SK-N-SH treated with all-trans-retinoic acid at 6 μM for 48 hours (cell line): ENCODE data around the gene SLC12A8.

Source experiments
- ATAC-seq: fragments of 200-7000 bp; cut with Tn5 transposase; 3 replicates; pipeline ENCODE4 v1.9.1; 2020; ENCODE audit warnings: mild to moderate bottlenecking, moderate library complexity
- ARNTL ChIP-seq: fragments of 450-650 bp; formaldehyde crosslinking; IDR thresholded peaks from 2 replicates; pipeline ENCODE4 v1.5.0; 2020; ENCODE audit warnings: low read depth, mild to moderate bottlenecking, moderate library complexity, borderline replicate concordance
- ESRRG ChIP-seq: fragments of 250-450 bp; sonication (Bioruptor Pico); IDR thresholded peaks from 2 replicates; pipeline ENCODE4 v1.6.1; 2021; ENCODE audit warnings: mild to moderate bottlenecking
- ISL1 ChIP-seq: fragments of 250-450 bp; sonication (Bioruptor Pico); IDR thresholded peaks from 2 replicates; pipeline ENCODE4 v2.1.2; 2022; ENCODE audit warnings: mild to moderate bottlenecking, moderate library complexity
- OSR1 ChIP-seq: fragments of 250-450 bp; sonication (Bioruptor Pico); IDR thresholded peaks from 2 replicates; pipeline ENCODE4 v1.8.0; 2022; ENCODE audit warnings: moderate library complexity, mild to moderate bottlenecking, inconsistent platforms
- PATZ1 ChIP-seq: fragments of 250-450 bp; sonication (Bioruptor Pico); IDR thresholded peaks from 2 replicates; pipeline ENCODE4 v1.8.0; 2020; ENCODE audit warnings: mild to moderate bottlenecking, moderate library complexity, borderline replicate concordance
- POU6F1 ChIP-seq: fragments of 250-450 bp; sonication (Bioruptor Pico); IDR thresholded peaks from 2 replicates; pipeline ENCODE4 v1.8.0; 2021; ENCODE audit warnings: low read depth, mild to moderate bottlenecking, moderate library complexity, borderline replicate concordance
- PPARA ChIP-seq: fragments of 250-450 bp; sonication (Bioruptor Pico); IDR thresholded peaks from 2 replicates; pipeline ENCODE4 v1.5.0; 2020; ENCODE audit warnings: mild to moderate bottlenecking, borderline replicate concordance
- SNAI2 ChIP-seq: fragments of 250-450 bp; sonication (Bioruptor Pico); IDR thresholded peaks from 2 replicates; pipeline ENCODE4 v1.5.0; 2020; ENCODE audit warnings: mild to moderate bottlenecking, moderate library complexity
- TCF4 ChIP-seq: fragments of 250-450 bp; sonication (Bioruptor Pico); IDR thresholded peaks from 2 replicates; pipeline ENCODE4 v1.8.0; 2021; ENCODE audit warnings: mild to moderate bottlenecking, moderate library complexity, borderline replicate concordance
- TOX ChIP-seq: fragments of 250-450 bp; sonication (Bioruptor Pico); IDR thresholded peaks from 2 replicates; pipeline ENCODE4 v1.8.0; 2021; ENCODE audit warnings: mild to moderate bottlenecking, moderate library complexity, borderline replicate concordance
- ZFP30 ChIP-seq: fragments of 450-650 bp; formaldehyde crosslinking; IDR thresholded peaks from 2 replicates; pipeline ENCODE4 v1.5.0; 2022; ENCODE audit warnings: mild to moderate bottlenecking, moderate library complexity
- ZNF565 ChIP-seq: fragments of 450-650 bp; formaldehyde crosslinking; conservative IDR thresholded peaks from 2 replicates; pipeline ENCODE4 v1.5.0; 2020; ENCODE audit warnings: low read depth, mild to moderate bottlenecking, moderate library complexity
- ZNF8 ChIP-seq: fragments of 450-650 bp; formaldehyde crosslinking; IDR thresholded peaks from 2 replicates; pipeline ENCODE4 v1.5.0; 2020; ENCODE audit warnings: mild to moderate bottlenecking, moderate library complexity
- TF ChIP-seq, protein P1 (sequence below): fragments of 250-450 bp; sonication (Bioruptor Pico); IDR thresholded peaks from 2 replicates; pipeline ENCODE4 v1.5.0; 2020; ENCODE audit warnings: mild to moderate bottlenecking, moderate library complexity

The SLC12A8 gene, protein sequence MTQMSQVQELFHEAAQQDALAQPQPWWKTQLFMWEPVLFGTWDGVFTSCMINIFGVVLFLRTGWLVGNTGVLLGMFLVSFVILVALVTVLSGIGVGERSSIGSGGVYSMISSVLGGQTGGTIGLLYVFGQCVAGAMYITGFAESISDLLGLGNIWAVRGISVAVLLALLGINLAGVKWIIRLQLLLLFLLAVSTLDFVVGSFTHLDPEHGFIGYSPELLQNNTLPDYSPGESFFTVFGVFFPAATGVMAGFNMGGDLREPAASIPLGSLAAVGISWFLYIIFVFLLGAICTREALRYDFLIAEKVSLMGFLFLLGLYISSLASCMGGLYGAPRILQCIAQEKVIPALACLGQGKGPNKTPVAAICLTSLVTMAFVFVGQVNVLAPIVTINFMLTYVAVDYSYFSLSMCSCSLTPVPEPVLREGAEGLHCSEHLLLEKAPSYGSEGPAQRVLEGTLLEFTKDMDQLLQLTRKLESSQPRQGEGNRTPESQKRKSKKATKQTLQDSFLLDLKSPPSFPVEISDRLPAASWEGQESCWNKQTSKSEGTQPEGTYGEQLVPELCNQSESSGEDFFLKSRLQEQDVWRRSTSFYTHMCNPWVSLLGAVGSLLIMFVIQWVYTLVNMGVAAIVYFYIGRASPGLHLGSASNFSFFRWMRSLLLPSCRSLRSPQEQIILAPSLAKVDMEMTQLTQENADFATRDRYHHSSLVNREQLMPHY

GRCh38 chr3:125212509-125213363 lies at the start of gene SLC12A8:
SLC12A8 (minus strand) TSS chr3:125212748; CDS start chr3:125211349, 1,399 bp downstream.
- TF ChIP-seq ARNTL (no peak), TCF4 (CRISPR knock-in tag) (no peak), TOX (no peak), ZFP30 (CRISPR knock-in tag) (no peak), POU6F1 (CRISPR knock-in tag) (no peak)
- peak; percentile 10; the same call in 1 of the 3 replicates for ATAC-seq

DNA sequence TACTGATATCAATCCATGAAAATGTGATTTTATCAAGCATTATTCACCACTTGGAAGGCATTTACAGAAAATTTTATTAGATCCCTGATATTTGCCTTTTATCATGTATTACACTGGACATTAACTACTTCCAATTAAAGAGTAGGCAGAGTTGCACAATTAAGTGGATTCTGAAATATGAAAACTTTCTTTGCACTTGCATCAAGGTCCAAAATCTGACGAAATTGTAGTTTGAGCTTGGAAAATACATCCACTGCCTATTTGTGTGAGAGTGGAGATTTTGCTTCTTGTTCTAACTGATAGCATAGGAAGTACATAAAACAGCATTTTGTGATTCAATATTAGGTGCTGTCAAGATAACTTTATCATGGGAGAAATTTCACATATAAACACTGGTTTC lies 49.6 kb upstream of the SLC12A8 start:
- no peak for ATAC-seq
- TF ChIP-seq ARNTL (no peak), ISL1 (CRISPR knock-in tag) (0 out of 2 replicates have a peak, but pooled peaks have one; percentile 15)

- TF ChIP-seq POU6F1 (CRISPR knock-in tag), result no peak
- no peak for TF ChIP-seq PATZ1
- TF ChIP-seq ESRRG, result no peak
- TF ChIP-seq TOX, result no peak
Observed at GRCh38 chr3:125261031-125261430, 48.5 kb upstream of the SLC12A8 start.

DNA sequence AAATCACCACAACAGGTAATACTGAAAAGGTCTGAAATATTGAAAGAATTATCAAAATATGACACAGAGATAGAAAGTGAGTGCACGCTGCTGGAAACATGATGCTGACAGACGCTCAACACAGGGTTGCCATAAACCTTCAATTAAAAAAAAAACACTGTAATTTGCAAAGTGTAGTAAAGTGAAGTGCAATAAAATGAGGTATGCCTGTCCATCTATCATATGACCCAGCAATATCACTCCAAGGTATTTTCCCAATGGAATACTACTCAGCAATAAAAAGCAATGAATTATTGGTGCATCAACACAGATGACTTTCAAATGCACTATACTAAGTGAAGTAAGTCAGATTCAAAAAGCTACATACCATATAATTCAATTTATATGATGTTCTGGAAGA lies 47.6 kb upstream of the SLC12A8 start:
- TF ChIP-seq ZNF8 (CRISPR knock-in tag) (no peak), OSR1 (CRISPR knock-in tag) (no peak), SNAI2 (CRISPR knock-in tag) (no peak), ISL1 (CRISPR knock-in tag) (no peak)
- no peak for ATAC-seq

More at GRCh38 chr3:125261031-125261430, 48.5 kb upstream of the SLC12A8 start:
- ATAC-seq, result no peak

DNA sequence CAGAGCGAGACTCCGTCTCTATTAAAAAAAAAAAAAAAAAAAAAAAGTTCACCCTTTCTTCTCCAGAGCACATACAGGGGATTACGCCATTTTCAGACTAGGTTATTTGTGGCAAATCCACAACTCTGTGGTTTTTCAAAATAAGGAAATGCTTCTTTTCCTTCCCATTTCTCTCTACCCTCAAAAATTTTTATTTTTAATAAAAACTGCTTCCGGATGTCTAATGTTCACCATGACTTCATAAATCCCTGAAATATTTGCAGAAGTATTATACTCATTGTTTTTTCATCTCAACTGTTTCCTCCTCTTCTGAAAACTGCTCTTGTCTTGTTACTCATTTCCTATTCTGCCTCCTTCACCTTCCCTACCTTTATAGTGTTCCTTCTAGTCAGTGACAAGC lies 45.0 kb upstream of the SLC12A8 start:
- ATAC-seq, result no peak
- TF ChIP-seq ZNF565 (CRISPR knock-in tag) (no peak), ZNF8 (CRISPR knock-in tag) (no peak), PPARA (CRISPR knock-in tag) (no peak), PATZ1 (no peak), TCF4 (CRISPR knock-in tag) (no peak), OSR1 (CRISPR knock-in tag) (no peak), SNAI2 (CRISPR knock-in tag) (no peak)
- TF ChIP-seq, protein P1, sequence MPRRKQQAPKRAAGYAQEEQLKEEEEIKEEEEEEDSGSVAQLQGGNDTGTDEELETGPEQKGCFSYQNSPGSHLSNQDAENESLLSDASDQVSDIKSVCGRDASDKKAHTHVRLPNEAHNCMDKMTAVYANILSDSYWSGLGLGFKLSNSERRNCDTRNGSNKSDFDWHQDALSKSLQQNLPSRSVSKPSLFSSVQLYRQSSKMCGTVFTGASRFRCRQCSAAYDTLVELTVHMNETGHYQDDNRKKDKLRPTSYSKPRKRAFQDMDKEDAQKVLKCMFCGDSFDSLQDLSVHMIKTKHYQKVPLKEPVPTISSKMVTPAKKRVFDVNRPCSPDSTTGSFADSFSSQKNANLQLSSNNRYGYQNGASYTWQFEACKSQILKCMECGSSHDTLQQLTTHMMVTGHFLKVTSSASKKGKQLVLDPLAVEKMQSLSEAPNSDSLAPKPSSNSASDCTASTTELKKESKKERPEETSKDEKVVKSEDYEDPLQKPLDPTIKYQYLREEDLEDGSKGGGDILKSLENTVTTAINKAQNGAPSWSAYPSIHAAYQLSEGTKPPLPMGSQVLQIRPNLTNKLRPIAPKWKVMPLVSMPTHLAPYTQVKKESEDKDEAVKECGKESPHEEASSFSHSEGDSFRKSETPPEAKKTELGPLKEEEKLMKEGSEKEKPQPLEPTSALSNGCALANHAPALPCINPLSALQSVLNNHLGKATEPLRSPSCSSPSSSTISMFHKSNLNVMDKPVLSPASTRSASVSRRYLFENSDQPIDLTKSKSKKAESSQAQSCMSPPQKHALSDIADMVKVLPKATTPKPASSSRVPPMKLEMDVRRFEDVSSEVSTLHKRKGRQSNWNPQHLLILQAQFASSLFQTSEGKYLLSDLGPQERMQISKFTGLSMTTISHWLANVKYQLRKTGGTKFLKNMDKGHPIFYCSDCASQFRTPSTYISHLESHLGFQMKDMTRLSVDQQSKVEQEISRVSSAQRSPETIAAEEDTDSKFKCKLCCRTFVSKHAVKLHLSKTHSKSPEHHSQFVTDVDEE (CRISPR knock-in tag), result no peak
